ENCODE results near the gene AOX1. TPM values are rescaled to one million over a fixed set of nuclear protein-coding genes. Genes with fewer than 3 reads are reported as not detected.
A peak's percentile ranks its signal among the peaks of the same experiment; 100 is the strongest.
"Not testable (repeated sequence)": the region's sequence is repeated elsewhere in the genome, so short reads cannot be mapped to it uniquely, and the experiment has no call there.

The AOX1 gene
- total RNA-seq = 1.9 TPM
- polyA plus RNA-seq (ENCODE audit: insufficient read depth in 1 of 8, insufficient read length in 8 of 8, low replicate concordance in 1 of 8) = 1 to 10 TPM in 5 of 8 donors, under 1 TPM in 3; 0.65 to 1.8 (median 1.2) TPM
- long read RNA-seq, donor 1 = 0 reads
- long read RNA-seq, donor 2 = 0 reads
- long read RNA-seq, donor 3 = 0 reads
- long read RNA-seq, donor 4 = 0 reads
- long read RNA-seq, donor 5 = 0 reads
- long read RNA-seq, donor 6 = 0 reads
- long read RNA-seq, donor 7 = 0 reads
- long read RNA-seq, donor 8 = 0 reads
- long read RNA-seq, donor 9 = 0 reads
- long read RNA-seq, donor 10 = 0 reads
- long read RNA-seq, donor 11 = 0 reads

DNA sequence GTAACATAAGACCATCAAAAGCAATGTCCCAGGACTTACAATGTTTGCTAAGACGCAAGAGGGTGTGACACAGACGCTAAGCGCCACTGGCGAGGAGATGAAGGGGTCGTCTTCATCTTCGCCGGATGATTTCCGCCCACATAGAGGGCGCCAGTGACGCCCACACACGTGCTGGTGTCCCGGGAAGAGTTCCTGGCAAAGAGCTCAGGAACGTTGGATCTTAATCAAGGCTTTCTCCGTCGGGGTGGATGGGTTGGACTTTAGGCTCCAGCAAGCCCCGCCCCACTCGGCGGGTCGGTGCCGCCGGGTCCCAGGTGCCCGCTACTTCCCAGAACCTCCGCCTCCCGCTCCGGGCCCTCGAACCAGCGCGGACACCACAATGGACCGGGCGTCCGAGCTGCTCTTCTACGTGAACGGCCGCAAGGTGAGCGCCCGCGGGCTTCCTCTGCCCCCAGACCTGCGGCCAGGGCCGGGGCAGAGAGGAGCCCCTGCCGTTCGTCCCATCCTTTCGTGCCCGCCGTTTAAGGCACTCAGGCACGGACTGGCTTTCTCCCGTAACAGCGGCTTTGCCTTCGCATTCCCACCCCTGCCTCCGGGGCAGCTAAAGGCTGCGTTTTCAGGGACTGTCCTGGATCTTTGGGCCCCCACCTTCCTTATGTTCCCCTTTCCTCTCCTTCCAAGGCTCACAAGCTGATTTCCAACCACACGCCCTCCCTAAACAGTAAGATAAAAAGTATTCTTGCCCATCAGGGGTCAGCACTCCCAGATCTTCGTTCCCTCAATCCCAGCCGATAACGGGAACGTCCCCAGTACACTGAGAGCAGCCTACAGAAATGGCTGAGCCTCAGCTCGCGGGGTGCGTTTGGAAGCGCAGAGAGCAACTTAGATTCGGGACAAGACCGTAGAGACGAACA, at the start of gene AOX1:
Gene AOX1 (plus strand): TSS at position 285 of the 914 bp plus-strand sequence. CDS start 95 bp downstream, at position 380.
- Histone ChIP-seq H3K36me3 (ENCODE audit: control insufficient read depth, insufficient read depth, low read length) (no peaks in the 10 kb centered on the region), H3K4me1 (ENCODE audit: control insufficient read depth, insufficient read depth, low read length) (peaks cover 10% of the 10 kb centered on the region), H3K4me3 (ENCODE audit: low read length) (peak within 1 kb of the TSS; percentile 58), H3K9me3 (replicated peaks; ENCODE audit: control insufficient read depth, low read depth, low read length) (no peaks in the 10 kb centered on the region), H3K27me3 (ENCODE audit: control insufficient read depth, insufficient read depth, low read length) (peaks cover 9% of the 10 kb centered on the region), H3K27ac (ENCODE audit: low read length) (peak within 1 kb of the TSS; percentile 69)
- peak; percentile 83 for DNase-seq
- 1% methylated on average over 61 of the region's 62 CpGs for WGBS (ENCODE audit: insufficient coverage)

DNA sequence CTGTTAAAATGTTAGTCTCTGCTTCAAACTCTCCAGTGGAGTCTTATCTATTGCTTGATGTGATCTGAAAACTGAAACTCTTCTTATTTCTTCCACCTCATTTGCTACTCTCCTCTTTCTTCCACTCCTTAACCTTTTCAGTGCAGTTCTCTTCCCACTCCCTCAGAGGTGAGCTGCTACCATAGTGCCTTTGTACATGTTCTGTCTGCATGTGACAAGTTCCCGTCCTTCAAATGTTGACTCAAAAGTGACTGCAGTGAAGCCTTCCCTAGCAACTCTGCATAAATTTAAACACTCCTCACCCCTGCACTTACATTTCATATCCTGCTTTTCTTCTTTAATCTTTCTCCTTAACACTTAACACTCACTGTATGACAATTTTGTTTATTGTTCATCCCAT, 47.7 kb upstream of the AOX1 start:
- no peaks in the 10 kb centered on the region for H3K9me3 ChIP-seq (replicated peaks; ENCODE audit: control insufficient read depth, low read depth, low read length)
- no peak overlapping the region for H3K27ac ChIP-seq (ENCODE audit: low read length)
- WGBS (ENCODE audit: insufficient coverage) = 90% methylated on average over 1 of the region's 1 CpG
- H3K27me3 ChIP-seq (ENCODE audit: control insufficient read depth, insufficient read depth, low read length) = no peaks in the 10 kb centered on the region
- DNase-seq = no peak
- H3K4me3 ChIP-seq (ENCODE audit: low read length) = no peak overlapping the region
- H3K4me1 ChIP-seq (ENCODE audit: control insufficient read depth, insufficient read depth, low read length) = no peaks in the 10 kb centered on the region
- peaks cover 2% of the 10 kb centered on the region for H3K36me3 ChIP-seq (ENCODE audit: control insufficient read depth, insufficient read depth, low read length)

DNA sequence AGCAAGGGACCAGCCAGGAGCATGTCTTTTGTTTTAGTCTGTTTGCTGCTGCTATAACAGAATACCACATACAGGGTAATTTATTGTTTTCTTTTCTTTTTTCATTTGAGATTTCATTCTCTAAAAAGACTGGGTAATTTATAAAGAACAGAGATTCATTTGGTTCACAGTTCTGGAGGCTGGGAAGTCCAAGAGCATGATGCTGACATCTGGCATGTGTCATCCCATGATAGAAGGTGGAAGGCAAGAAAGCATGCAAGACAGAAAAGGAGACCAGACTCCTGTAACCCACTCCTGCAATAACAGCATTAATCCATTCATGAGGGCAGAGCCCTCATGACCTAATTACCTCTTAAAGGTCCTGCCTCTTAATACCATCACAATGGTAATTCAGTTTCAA, 45.0 kb upstream of the AOX1 start:
- Histone ChIP-seq H3K27ac (ENCODE audit: low read length) (no peak overlapping the region), H3K36me3 (ENCODE audit: control insufficient read depth, insufficient read depth, low read length) (peaks cover 2% of the 10 kb centered on the region), H3K4me3 (ENCODE audit: low read length) (no peak overlapping the region), H3K27me3 (ENCODE audit: control insufficient read depth, insufficient read depth, low read length) (no peaks in the 10 kb centered on the region), H3K9me3 (replicated peaks; ENCODE audit: control insufficient read depth, low read depth, low read length) (no peaks in the 10 kb centered on the region), H3K4me1 (ENCODE audit: control insufficient read depth, insufficient read depth, low read length) (no peaks in the 10 kb centered on the region)
- DNase-seq = no peak

DNA sequence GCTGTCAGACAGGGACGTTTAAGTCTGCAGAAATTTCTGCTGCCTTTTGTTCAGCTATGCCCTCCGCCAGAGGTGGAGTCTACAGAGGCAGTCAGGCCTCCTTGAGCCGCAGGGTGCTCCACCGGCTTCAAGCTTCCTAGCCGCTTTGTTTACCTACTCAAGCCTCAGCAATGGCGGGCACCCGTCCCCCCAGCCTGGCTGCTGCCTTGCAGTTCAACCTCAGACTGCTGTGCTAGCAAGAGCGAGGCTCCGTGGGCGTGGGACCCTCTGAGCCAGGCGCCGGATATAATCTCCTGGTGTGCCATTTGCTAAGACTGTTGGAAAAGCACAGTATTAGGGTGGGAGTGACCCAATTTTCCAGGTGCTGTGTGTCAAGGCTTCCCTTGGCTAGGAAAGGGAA, 19.2 kb upstream of the AOX1 start:
- not testable (repeated sequence) for H3K27me3 ChIP-seq (ENCODE audit: control insufficient read depth, insufficient read depth, low read length); H3K9me3 ChIP-seq (replicated peaks; ENCODE audit: control insufficient read depth, low read depth, low read length); H3K4me1 ChIP-seq (ENCODE audit: control insufficient read depth, insufficient read depth, low read length); H3K27ac ChIP-seq (ENCODE audit: low read length); H3K4me3 ChIP-seq (ENCODE audit: low read length); DNase-seq; H3K36me3 ChIP-seq (ENCODE audit: control insufficient read depth, insufficient read depth, low read length)
- 92% methylated on average over 11 of the region's 12 CpGs for WGBS (ENCODE audit: insufficient coverage)

DNA sequence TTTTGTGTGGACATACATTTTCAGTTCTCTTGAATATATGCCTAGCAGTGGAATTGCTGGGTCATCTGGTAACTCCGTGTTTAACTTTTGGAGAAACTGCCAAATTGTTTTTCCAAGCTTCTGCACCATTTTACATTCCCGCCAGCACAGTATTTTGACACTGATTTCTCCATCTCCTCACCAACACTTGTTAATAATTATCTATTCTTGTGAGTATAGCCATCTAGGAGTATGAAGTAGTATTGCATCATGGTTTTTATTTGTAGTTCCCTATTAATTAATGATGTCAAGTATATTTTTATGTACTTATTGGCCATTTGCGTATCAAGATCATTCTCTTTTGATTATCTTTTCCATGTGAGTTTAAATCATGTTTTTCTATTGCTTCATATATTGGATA, 17.9 kb upstream of the AOX1 start:
- WGBS (ENCODE audit: insufficient coverage) = no CpG with 5 or more reads among the region's 3 CpGs
- DNase-seq = no peak
- Histone ChIP-seq H3K4me1 (ENCODE audit: control insufficient read depth, insufficient read depth, low read length) (no peaks in the 10 kb centered on the region), H3K27ac (ENCODE audit: low read length) (no peak overlapping the region), H3K27me3 (ENCODE audit: control insufficient read depth, insufficient read depth, low read length) (no peaks in the 10 kb centered on the region), H3K9me3 (replicated peaks; ENCODE audit: control insufficient read depth, low read depth, low read length) (no peaks in the 10 kb centered on the region), H3K4me3 (ENCODE audit: low read length) (no peak overlapping the region), H3K36me3 (ENCODE audit: control insufficient read depth, insufficient read depth, low read length) (no peaks in the 10 kb centered on the region)

DNA sequence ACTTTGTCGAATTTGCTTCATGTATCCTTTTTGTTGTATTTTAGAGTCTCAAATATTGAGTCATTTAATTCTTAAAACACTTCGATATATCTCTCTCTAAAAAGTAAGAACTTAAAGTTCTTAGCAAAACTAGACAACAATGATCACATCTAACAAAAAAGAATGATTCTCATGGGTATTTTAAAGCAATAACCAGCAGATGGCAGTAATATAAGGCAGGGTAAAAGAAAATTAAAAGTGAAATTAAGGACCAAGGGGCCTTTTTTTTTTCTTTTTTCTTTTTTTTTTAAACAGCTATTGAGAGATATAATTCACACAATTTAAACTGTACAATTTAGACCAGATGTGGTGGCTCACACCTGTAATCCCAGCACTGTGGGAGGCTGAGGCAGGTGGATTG, 9.9 kb upstream of the AOX1 start:
- no peak for DNase-seq
- Histone ChIP-seq H3K27me3 (ENCODE audit: control insufficient read depth, insufficient read depth, low read length) (no peaks in the 10 kb centered on the region), H3K4me3 (ENCODE audit: low read length) (no peak overlapping the region), H3K9me3 (replicated peaks; ENCODE audit: control insufficient read depth, low read depth, low read length) (no peaks in the 10 kb centered on the region), H3K4me1 (ENCODE audit: control insufficient read depth, insufficient read depth, low read length) (no peaks in the 10 kb centered on the region), H3K36me3 (ENCODE audit: control insufficient read depth, insufficient read depth, low read length) (peaks cover 2% of the 10 kb centered on the region), H3K27ac (ENCODE audit: low read length) (no peak overlapping the region)
- whole genome bisulfite sequencing (ENCODE audit: insufficient coverage) = no CpG with 5 or more reads among the region's 2 CpGs

DNA sequence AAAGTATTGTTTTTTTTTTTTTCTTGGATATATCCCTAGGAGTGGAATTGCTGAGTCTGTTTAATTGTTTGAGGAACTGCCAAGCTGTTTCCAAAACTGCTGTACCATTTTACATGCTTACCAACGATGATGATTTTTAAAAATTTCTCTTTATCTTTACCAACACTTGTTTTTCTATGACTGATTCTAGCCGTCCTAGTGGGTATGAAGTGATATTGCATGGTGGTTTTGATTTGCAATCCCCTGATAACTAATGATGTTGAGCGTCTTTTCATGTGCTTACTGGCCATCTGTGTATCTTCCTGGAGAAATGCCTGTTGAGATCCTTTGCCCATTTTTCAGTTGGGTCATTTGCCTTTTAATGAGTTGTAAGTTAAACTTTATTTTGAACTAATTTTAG, 8.8 kb upstream of the AOX1 start:
- no peak for DNase-seq
- Histone ChIP-seq H3K27ac (ENCODE audit: low read length) (no peak overlapping the region), H3K36me3 (ENCODE audit: control insufficient read depth, insufficient read depth, low read length) (peaks cover 2% of the 10 kb centered on the region), H3K4me1 (ENCODE audit: control insufficient read depth, insufficient read depth, low read length) (no peaks in the 10 kb centered on the region), H3K9me3 (replicated peaks; ENCODE audit: control insufficient read depth, low read depth, low read length) (no peaks in the 10 kb centered on the region), H3K27me3 (ENCODE audit: control insufficient read depth, insufficient read depth, low read length) (no peaks in the 10 kb centered on the region), H3K4me3 (ENCODE audit: low read length) (no peak overlapping the region)
- 85% methylated on average over 2 of the region's 3 CpGs for WGBS (ENCODE audit: insufficient coverage)

DNA sequence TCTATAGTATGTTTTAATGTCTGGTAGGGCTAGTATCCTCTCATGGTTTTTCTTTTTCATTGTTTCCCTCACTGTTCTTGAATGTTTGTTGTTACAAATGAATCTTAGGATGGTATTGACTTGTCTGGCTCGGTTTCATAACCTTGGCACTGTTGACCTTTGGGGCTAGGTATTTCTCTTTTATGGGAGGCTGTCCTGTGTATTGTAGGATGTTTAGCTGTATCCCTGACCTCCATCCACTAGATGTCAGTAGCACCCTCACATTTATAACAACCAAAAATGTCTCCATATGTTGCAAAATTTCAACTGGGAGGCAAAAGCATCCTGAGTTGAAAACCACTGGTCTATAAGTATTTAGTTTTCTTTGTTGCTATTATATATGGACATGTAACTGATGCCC, 7.0 kb upstream of the AOX1 start:
- Histone ChIP-seq H3K36me3 (ENCODE audit: control insufficient read depth, insufficient read depth, low read length) (peaks cover 2% of the 10 kb centered on the region), H3K27me3 (ENCODE audit: control insufficient read depth, insufficient read depth, low read length) (no peaks in the 10 kb centered on the region), H3K9me3 (replicated peaks; ENCODE audit: control insufficient read depth, low read depth, low read length) (no peaks in the 10 kb centered on the region), H3K4me1 (ENCODE audit: control insufficient read depth, insufficient read depth, low read length) (no peaks in the 10 kb centered on the region), H3K4me3 (ENCODE audit: low read length) (no peak overlapping the region), H3K27ac (ENCODE audit: low read length) (no peak overlapping the region)
- DNase-seq = no peak
- WGBS (ENCODE audit: insufficient coverage) = 100% methylated on average over 1 of the region's 1 CpG

DNA sequence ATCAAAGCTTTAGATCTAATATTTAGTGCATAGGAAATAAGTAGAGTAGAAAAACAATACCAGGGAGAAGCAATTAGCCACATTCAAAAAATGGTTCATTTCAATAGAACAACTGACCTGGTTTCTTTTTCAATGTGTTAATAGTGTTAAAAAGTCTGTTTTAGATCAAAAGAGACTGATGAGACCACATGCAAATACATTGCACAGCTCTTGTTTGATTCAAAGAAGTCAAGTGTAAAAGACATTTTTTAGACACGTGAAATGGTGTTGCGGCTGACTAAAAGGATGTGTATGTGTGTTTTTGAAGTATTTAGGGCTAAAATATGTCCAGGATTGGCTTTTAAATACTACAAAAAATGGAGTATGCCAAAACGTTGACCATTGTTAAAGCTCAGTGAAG, 1.2 kb upstream of the AOX1 start:
- no peak overlapping the region for H3K27ac ChIP-seq (ENCODE audit: low read length)
- 94% methylated on average over 2 of the region's 3 CpGs for WGBS (ENCODE audit: insufficient coverage)
- no peak for DNase-seq
- peaks cover 9% of the 10 kb centered on the region for H3K27me3 ChIP-seq (ENCODE audit: control insufficient read depth, insufficient read depth, low read length)
- H3K4me1 ChIP-seq (ENCODE audit: control insufficient read depth, insufficient read depth, low read length) = peaks cover 10% of the 10 kb centered on the region
- H3K9me3 ChIP-seq (replicated peaks; ENCODE audit: control insufficient read depth, low read depth, low read length) = no peaks in the 10 kb centered on the region
- no peak overlapping the region for H3K4me3 ChIP-seq (ENCODE audit: low read length)
- H3K36me3 ChIP-seq (ENCODE audit: control insufficient read depth, insufficient read depth, low read length) = peaks cover 2% of the 10 kb centered on the region

DNA sequence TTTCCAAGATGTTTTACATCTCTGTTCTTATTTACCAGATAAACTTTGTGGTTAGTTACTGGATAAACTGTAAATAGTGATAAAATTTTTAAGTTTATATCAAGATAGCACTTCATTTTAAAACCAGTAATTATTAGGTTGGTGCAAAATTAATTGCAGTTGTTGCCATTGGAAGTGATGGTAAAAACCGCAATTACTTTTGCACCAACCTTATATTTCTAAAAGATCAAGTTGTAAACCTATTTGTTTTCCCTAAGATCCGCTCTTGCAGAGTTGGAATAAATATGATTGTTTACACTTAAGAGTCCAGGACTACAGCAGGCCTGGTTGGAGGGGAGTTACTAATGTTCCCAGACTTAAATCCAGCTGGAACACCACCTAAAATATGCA, 479 bp upstream of the AOX1 start:
- no peak overlapping the region for H3K27ac ChIP-seq (ENCODE audit: low read length)
- peaks cover 10% of the 10 kb centered on the region for H3K4me1 ChIP-seq (ENCODE audit: control insufficient read depth, insufficient read depth, low read length)
- H3K27me3 ChIP-seq (ENCODE audit: control insufficient read depth, insufficient read depth, low read length) = peaks cover 9% of the 10 kb centered on the region
- WGBS (ENCODE audit: insufficient coverage) = no CpG with 5 or more reads among the region's 2 CpGs
- DNase-seq = no peak
- H3K36me3 ChIP-seq (ENCODE audit: control insufficient read depth, insufficient read depth, low read length) = peaks cover 2% of the 10 kb centered on the region
- peak overlapping the region; percentile 58 for H3K4me3 ChIP-seq (ENCODE audit: low read length)
- H3K9me3 ChIP-seq (replicated peaks; ENCODE audit: control insufficient read depth, low read depth, low read length) = no peaks in the 10 kb centered on the region

All from muscle of leg (tissue), 16 donors.